ENCODE measurements around the gene ADAMTS2.

The ADAMTS2 gene

GRCh38 chr5:179342577-179342976, 2.7 kb downstream of the ADAMTS2 start:
- H3K4me1 ChIP-seq (ENCODE audit: insufficient read depth, poor library complexity, severe bottlenecking), result no peaks in the 10 kb centered on the region
- ATAC-seq (ENCODE audit: low read depth) (no peak), DNase-seq (ENCODE audit: low spot score) (no peak)
- no peak overlapping the region for H3K4me3 ChIP-seq (ENCODE audit: severe bottlenecking)
- H3K27ac ChIP-seq (ENCODE audit: poor library complexity, severe bottlenecking), result no peak overlapping the region
- TF ChIP-seq CTCF (IDR thresholded peaks at IDR 0.05; ENCODE audit: poor library complexity, severe bottlenecking), result no peak
- H3K9me3 ChIP-seq (ENCODE audit: severe bottlenecking), result no peaks in the 10 kb centered on the region
- peaks cover 53% of the 10 kb centered on the region for H3K27me3 ChIP-seq (ENCODE audit: insufficient read depth, poor library complexity, severe bottlenecking)
- H3K36me3 ChIP-seq (ENCODE audit: low read depth), result no peaks in the 10 kb centered on the region

GRCh38 chr5:179340465-179340864, 4.8 kb downstream of the ADAMTS2 start:
- H3K27ac ChIP-seq (ENCODE audit: poor library complexity, severe bottlenecking), result no peak overlapping the region
- H3K4me1 ChIP-seq (ENCODE audit: insufficient read depth, poor library complexity, severe bottlenecking), result no peaks in the 10 kb centered on the region
- H3K4me3 ChIP-seq (ENCODE audit: severe bottlenecking), result no peak overlapping the region
- no peaks in the 10 kb centered on the region for H3K36me3 ChIP-seq (ENCODE audit: low read depth)
- no peak for TF ChIP-seq CTCF (IDR thresholded peaks at IDR 0.05; ENCODE audit: poor library complexity, severe bottlenecking)
- H3K9me3 ChIP-seq (ENCODE audit: severe bottlenecking), result no peaks in the 10 kb centered on the region
- no peak for DNase-seq (ENCODE audit: low spot score)
- no peak for ATAC-seq (ENCODE audit: low read depth)
- H3K27me3 ChIP-seq (ENCODE audit: insufficient read depth, poor library complexity, severe bottlenecking), result peaks cover 32% of the 10 kb centered on the region

GRCh38 chr5:179339996-179340395, 5.3 kb downstream of the ADAMTS2 start:
- Histone ChIP-seq H3K4me1 (ENCODE audit: insufficient read depth, poor library complexity, severe bottlenecking) (no peaks in the 10 kb centered on the region), H3K27me3 (ENCODE audit: insufficient read depth, poor library complexity, severe bottlenecking) (peaks cover 32% of the 10 kb centered on the region), H3K9me3 (ENCODE audit: severe bottlenecking) (no peaks in the 10 kb centered on the region), H3K27ac (ENCODE audit: poor library complexity, severe bottlenecking) (no peak overlapping the region), H3K36me3 (ENCODE audit: low read depth) (no peaks in the 10 kb centered on the region), H3K4me3 (ENCODE audit: severe bottlenecking) (no peak overlapping the region)
- no peak for ATAC-seq (ENCODE audit: low read depth)
- no peak for TF ChIP-seq CTCF (IDR thresholded peaks at IDR 0.05; ENCODE audit: poor library complexity, severe bottlenecking)
- no peak for DNase-seq (ENCODE audit: low spot score)

GRCh38 chr5:179339081-179339480, 6.2 kb downstream of the ADAMTS2 start:
- H3K9me3 ChIP-seq (ENCODE audit: severe bottlenecking), result no peaks in the 10 kb centered on the region
- TF ChIP-seq CTCF (IDR thresholded peaks at IDR 0.05; ENCODE audit: poor library complexity, severe bottlenecking), result no peak

GRCh38 chr5:179337796-179338676, 7.2 kb downstream of the ADAMTS2 start:
- TF ChIP-seq CTCF (IDR thresholded peaks at IDR 0.05; ENCODE audit: poor library complexity, severe bottlenecking), result no peak
- H3K4me3 ChIP-seq (ENCODE audit: severe bottlenecking), result no peak overlapping the region
- H3K27me3 ChIP-seq (ENCODE audit: insufficient read depth, poor library complexity, severe bottlenecking), result peaks cover 14% of the 10 kb centered on the region
- H3K36me3 ChIP-seq (ENCODE audit: low read depth), result no peaks in the 10 kb centered on the region
- H3K27ac ChIP-seq (ENCODE audit: poor library complexity, severe bottlenecking), result no peak overlapping the region
- ATAC-seq (ENCODE audit: low read depth) (no peak), DNase-seq (ENCODE audit: low spot score) (no peak)
- no peaks in the 10 kb centered on the region for H3K4me1 ChIP-seq (ENCODE audit: insufficient read depth, poor library complexity, severe bottlenecking)
- no peaks in the 10 kb centered on the region for H3K9me3 ChIP-seq (ENCODE audit: severe bottlenecking)

More at GRCh38 chr5:179339081-179339480, 6.2 kb downstream of the ADAMTS2 start:
- DNase-seq (ENCODE audit: low spot score) (no peak), ATAC-seq (ENCODE audit: low read depth) (no peak)
- H3K4me1 ChIP-seq (ENCODE audit: insufficient read depth, poor library complexity, severe bottlenecking), result no peaks in the 10 kb centered on the region
- no peak overlapping the region for H3K27ac ChIP-seq (ENCODE audit: poor library complexity, severe bottlenecking)
- H3K4me3 ChIP-seq (ENCODE audit: severe bottlenecking), result no peak overlapping the region
- H3K36me3 ChIP-seq (ENCODE audit: low read depth), result no peaks in the 10 kb centered on the region
- peaks cover 24% of the 10 kb centered on the region for H3K27me3 ChIP-seq (ENCODE audit: insufficient read depth, poor library complexity, severe bottlenecking)

Data from RWPE2 (cell line).